ENCODE data around the gene ZNF318.

DNA sequence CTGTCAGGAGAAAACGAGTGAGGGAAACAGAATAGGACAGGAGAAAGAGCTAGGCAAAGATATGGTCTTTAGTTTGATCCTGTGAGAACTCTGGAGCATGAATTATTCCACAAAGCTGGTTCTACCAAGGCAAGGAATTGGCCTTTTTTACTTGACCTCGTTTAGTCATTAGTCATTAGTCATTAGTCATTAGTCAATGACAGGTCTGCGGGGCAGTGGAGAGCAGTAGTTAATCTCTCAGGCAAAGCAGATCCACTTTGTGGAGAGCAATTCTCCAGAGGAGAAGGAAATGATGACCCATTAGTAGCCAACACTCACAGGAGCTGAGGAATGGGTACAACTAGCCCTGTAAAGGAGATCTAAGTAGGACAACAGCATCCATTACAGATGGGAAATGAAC, 35.9 kb upstream of the ZNF318 start:
- TF ChIP-seq, protein P1, sequence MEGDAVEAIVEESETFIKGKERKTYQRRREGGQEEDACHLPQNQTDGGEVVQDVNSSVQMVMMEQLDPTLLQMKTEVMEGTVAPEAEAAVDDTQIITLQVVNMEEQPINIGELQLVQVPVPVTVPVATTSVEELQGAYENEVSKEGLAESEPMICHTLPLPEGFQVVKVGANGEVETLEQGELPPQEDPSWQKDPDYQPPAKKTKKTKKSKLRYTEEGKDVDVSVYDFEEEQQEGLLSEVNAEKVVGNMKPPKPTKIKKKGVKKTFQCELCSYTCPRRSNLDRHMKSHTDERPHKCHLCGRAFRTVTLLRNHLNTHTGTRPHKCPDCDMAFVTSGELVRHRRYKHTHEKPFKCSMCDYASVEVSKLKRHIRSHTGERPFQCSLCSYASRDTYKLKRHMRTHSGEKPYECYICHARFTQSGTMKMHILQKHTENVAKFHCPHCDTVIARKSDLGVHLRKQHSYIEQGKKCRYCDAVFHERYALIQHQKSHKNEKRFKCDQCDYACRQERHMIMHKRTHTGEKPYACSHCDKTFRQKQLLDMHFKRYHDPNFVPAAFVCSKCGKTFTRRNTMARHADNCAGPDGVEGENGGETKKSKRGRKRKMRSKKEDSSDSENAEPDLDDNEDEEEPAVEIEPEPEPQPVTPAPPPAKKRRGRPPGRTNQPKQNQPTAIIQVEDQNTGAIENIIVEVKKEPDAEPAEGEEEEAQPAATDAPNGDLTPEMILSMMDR (IDR thresholded peaks at IDR 0.05; ENCODE audit: insufficient read depth, low read length, poor library complexity, severe bottlenecking), result no peak
- TF ChIP-seq EZH2phosphoT487 (conservative IDR thresholded peaks at IDR 0.05; ENCODE audit: low read length), result no peak
